NCI-H187 treated with DMSO at 0.1 percent for 48 hours (cell line): ENCODE results near the gene PPWD1.
"Not testable (repeated sequence)": the region's sequence is repeated elsewhere in the genome, so short reads cannot be mapped to it uniquely, and the experiment has no call there.

Source experiments
- DNase-seq: peaks from one replicate; lab custom pipeline; 2025; lab: John Stamatoyannopoulos, UW

The PPWD1 gene

GRCh38 chr5:65562731-65563701 is at the start of gene PPWD1, which contains the start of gene CENPK:
TSS of gene PPWD1 (plus strand) at chr5:65563296. CDS start at chr5:65563311, 15 bp downstream.
TSS of gene CENPK (minus strand) at chr5:65563168. CDS start at chr5:65554907, 8,261 bp downstream.
- DNase-seq, result peak; percentile 88

- no peak for DNase-seq
These were observed 37.4 kb upstream of the PPWD1 start for GRCh38 chr5:65525726-65526125.

- DNase-seq, result no peak
These were observed 32.2 kb upstream of the PPWD1 start for GRCh38 chr5:65530904-65531303.

- no peak for DNase-seq
These were observed 27.5 kb upstream of the PPWD1 start for GRCh38 chr5:65535529-65535987.

- no peak for DNase-seq
These were observed 23.3 kb upstream of the PPWD1 start for GRCh38 chr5:65539827-65540226.

GRCh38 chr5:65544473-65544872 is 18.6 kb upstream of the PPWD1 start:
- no peak for DNase-seq

- DNase-seq, result no peak
These were observed 17.0 kb upstream of the PPWD1 start for GRCh38 chr5:65546141-65546540.

- DNase-seq, result no peak
These were observed 14.8 kb upstream of the PPWD1 start for GRCh38 chr5:65548281-65548680.

GRCh38 chr5:65553941-65554340 is 9.2 kb upstream of the PPWD1 start:
- no peak for DNase-seq

GRCh38 chr5:65555287-65555686 is 7.8 kb upstream of the PPWD1 start:
- DNase-seq, result no peak

GRCh38 chr5:65556181-65556580 is 6.9 kb upstream of the PPWD1 start:
- no peak for DNase-seq

- no peak for DNase-seq
These were observed 6.4 kb upstream of the PPWD1 start for GRCh38 chr5:65556718-65557117.

- no peak for DNase-seq
These were observed 681 bp downstream of the PPWD1 start for GRCh38 chr5:65563777-65564176.

- DNase-seq, result no peak
These were observed 3.4 kb downstream of the PPWD1 start for GRCh38 chr5:65566505-65566904.

GRCh38 chr5:65570598-65571226 is 7.6 kb downstream of the PPWD1 start:
- DNase-seq, result no peak

GRCh38 chr5:65577141-65577540 is 14.0 kb downstream of the PPWD1 start:
- DNase-seq, result no peak

- no peak for DNase-seq
These were observed 25.6 kb downstream of the PPWD1 start for GRCh38 chr5:65588694-65589093.

- not testable (repeated sequence) for DNase-seq
These were observed 38.7 kb downstream of the PPWD1 start for GRCh38 chr5:65601761-65602160.

- DNase-seq, result peak; percentile 80
These were observed 48.4 kb downstream of the PPWD1 start for GRCh38 chr5:65611524-65611923.

GRCh38 chr5:65612298-65612907 is 49.3 kb downstream of the PPWD1 start:
- DNase-seq, result no peak

GRCh38 chr5:65620021-65620420 is 56.9 kb downstream of the PPWD1 start:
- no peak for DNase-seq

- not testable (repeated sequence) for DNase-seq
These were observed 58.9 kb downstream of the PPWD1 start for GRCh38 chr5:65621961-65622360.

- no peak for DNase-seq
These were observed 60.4 kb downstream of the PPWD1 start for GRCh38 chr5:65623482-65623881.
